BLaER1 (cell line): ENCODE data around the gene PRUNE2.

Experiments used
- H3K27ac ChIP-seq: shearing (Covaris generic); formaldehyde crosslinking; 2 replicates; pipeline ENCODE4 v1.8.1; 2022
- H3K27me3 ChIP-seq: shearing (Covaris generic); formaldehyde crosslinking; 2 replicates; pipeline ENCODE4 v1.8.1; 2022
- H3K36me3 ChIP-seq: shearing (Covaris generic); formaldehyde crosslinking; 2 replicates; pipeline ENCODE4 v1.8.1; 2022
- H3K4me1 ChIP-seq: shearing (Covaris generic); formaldehyde crosslinking; 2 replicates; pipeline ENCODE4 v1.8.1; 2022
- H3K4me2 ChIP-seq: shearing (Covaris generic); formaldehyde crosslinking; 2 replicates; pipeline ENCODE4 v1.8.1; 2022
- H3K4me3 ChIP-seq: shearing (Covaris generic); formaldehyde crosslinking; 2 replicates; pipeline ENCODE4 v1.8.1; 2022
- H3K9ac ChIP-seq: shearing (Covaris generic); formaldehyde crosslinking; 2 replicates; pipeline ENCODE4 v1.8.1; 2022
- H3K9me3 ChIP-seq: shearing (Covaris generic); formaldehyde crosslinking; 2 replicates; pipeline ENCODE4 v1.8.1; 2022
- H4K20me1 ChIP-seq: shearing (Covaris generic); formaldehyde crosslinking; 2 replicates; pipeline ENCODE4 v1.8.1; 2022
- Cebpa-rat ChIP-seq: shearing (Covaris generic); IDR thresholded peaks from 2 replicates; pipeline ENCODE4 v1.8.1; 2022

Gene PRUNE2

GRCh38 chr9:76591256-76591950 lies 314.5 kb downstream of the PRUNE2 start:
- Histone ChIP-seq H3K36me3 (no peaks in the 10 kb centered on the region), H3K27me3 (no peaks in the 10 kb centered on the region), H3K4me3 (no peak overlapping the region), H3K4me1 (no peaks in the 10 kb centered on the region), H3K9ac (no peak overlapping the region), H4K20me1 (no peaks in the 10 kb centered on the region), H3K4me2 (no peak overlapping the region), H3K9me3 (no peaks in the 10 kb centered on the region), H3K27ac (no peak overlapping the region)
- TF ChIP-seq Cebpa-rat: no peak

GRCh38 chr9:76588316-76588715 lies 317.6 kb downstream of the PRUNE2 start:
- TF ChIP-seq Cebpa-rat: no peak
- H3K9ac ChIP-seq: no peak overlapping the region
- H3K9me3 ChIP-seq: no peaks in the 10 kb centered on the region
- no peak overlapping the region for H3K4me3 ChIP-seq
- no peaks in the 10 kb centered on the region for H4K20me1 ChIP-seq
- H3K27me3 ChIP-seq: no peaks in the 10 kb centered on the region
- H3K36me3 ChIP-seq: no peaks in the 10 kb centered on the region
- H3K4me2 ChIP-seq: no peak overlapping the region
- H3K27ac ChIP-seq: no peak overlapping the region
- no peaks in the 10 kb centered on the region for H3K4me1 ChIP-seq

- no peak for TF ChIP-seq Cebpa-rat
- H3K9ac ChIP-seq: no peak overlapping the region
- H3K4me1 ChIP-seq: no peaks in the 10 kb centered on the region
- H4K20me1 ChIP-seq: no peaks in the 10 kb centered on the region
- H3K4me3 ChIP-seq: no peak overlapping the region
- H3K27ac ChIP-seq: no peak overlapping the region
- no peaks in the 10 kb centered on the region for H3K9me3 ChIP-seq
- no peaks in the 10 kb centered on the region for H3K36me3 ChIP-seq
- no peak overlapping the region for H3K4me2 ChIP-seq
- H3K27me3 ChIP-seq: no peaks in the 10 kb centered on the region
These were observed 319.3 kb downstream of the PRUNE2 start for GRCh38 chr9:76586390-76587314.

- no peaks in the 10 kb centered on the region for H3K27me3 ChIP-seq
- no peak overlapping the region for H3K9ac ChIP-seq
- H4K20me1 ChIP-seq: no peaks in the 10 kb centered on the region
- H3K4me1 ChIP-seq: 0 out of 2 replicates have a peak, but pooled peaks cover 2% of the 10 kb centered on the region
- TF ChIP-seq Cebpa-rat: no peak
- H3K9me3 ChIP-seq: no peaks in the 10 kb centered on the region
- no peak overlapping the region for H3K4me3 ChIP-seq
- no peak overlapping the region for H3K4me2 ChIP-seq
- H3K27ac ChIP-seq: no peak overlapping the region
- no peaks in the 10 kb centered on the region for H3K36me3 ChIP-seq
These were observed 320.2 kb downstream of the PRUNE2 start for GRCh38 chr9:76585487-76586389.

DNA sequence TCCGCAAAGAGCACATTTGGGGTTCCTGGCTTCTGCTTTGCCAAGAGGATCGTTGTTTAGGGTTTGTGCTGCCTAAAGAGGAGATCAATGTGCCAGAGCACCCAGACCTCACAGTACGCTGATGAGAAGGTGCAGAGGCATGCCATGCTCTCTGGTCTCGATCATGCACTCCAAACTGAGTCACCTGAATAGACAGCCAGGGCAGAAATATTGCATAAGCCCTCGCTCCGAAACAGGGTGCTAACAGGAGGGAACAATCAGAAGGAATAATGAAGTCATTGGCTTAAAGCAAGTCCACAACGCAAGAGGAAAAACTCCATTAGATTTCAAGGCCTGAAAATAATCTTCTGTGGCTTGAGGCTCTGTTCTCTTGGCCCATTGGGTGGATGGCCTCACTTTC lies 322.7 kb downstream of the PRUNE2 start:
- Histone ChIP-seq H3K4me1 (0 out of 2 replicates have a peak, but pooled peaks cover 15% of the 10 kb centered on the region), H3K9ac (no peak overlapping the region), H3K27ac (no peak overlapping the region), H3K4me3 (no peak overlapping the region), H3K9me3 (no peaks in the 10 kb centered on the region), H3K4me2 (no peak overlapping the region), H3K36me3 (no peaks in the 10 kb centered on the region), H4K20me1 (no peaks in the 10 kb centered on the region), H3K27me3 (no peaks in the 10 kb centered on the region)
- TF ChIP-seq Cebpa-rat: no peak

GRCh38 chr9:76581731-76582130 lies 324.2 kb downstream of the PRUNE2 start:
- Histone ChIP-seq H3K27ac (no peak overlapping the region), H3K36me3 (no peaks in the 10 kb centered on the region), H3K9ac (no peak overlapping the region), H3K4me2 (no peak overlapping the region), H3K4me3 (no peak overlapping the region), H3K9me3 (peaks cover 4% of the 10 kb centered on the region; the same call in 1 of the 2 replicates), H3K4me1 (0 out of 2 replicates have a peak, but pooled peaks cover 15% of the 10 kb centered on the region), H4K20me1 (no peaks in the 10 kb centered on the region), H3K27me3 (no peaks in the 10 kb centered on the region)
- TF ChIP-seq Cebpa-rat: no peak

DNA sequence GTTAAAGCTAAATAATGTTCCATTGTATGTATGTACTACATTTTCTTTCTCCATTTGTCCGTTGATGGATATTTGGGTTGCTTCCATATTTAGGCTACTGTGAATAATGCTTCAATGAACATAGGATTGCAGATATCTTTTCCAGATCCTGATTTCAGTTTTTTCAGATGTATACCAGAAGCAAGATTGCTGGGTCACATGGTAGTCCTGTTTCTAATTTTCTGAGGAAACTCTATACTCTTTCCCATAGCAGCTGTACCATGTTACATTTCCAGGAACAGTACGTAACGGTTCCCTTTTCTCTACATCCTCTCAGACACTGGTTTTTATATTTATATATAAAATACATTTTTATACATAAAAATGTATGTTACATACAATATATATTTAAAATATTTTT lies 325.1 kb downstream of the PRUNE2 start:
- H3K27me3 ChIP-seq: no peaks in the 10 kb centered on the region
- H4K20me1 ChIP-seq: no peaks in the 10 kb centered on the region
- no peak overlapping the region for H3K27ac ChIP-seq
- H3K4me2 ChIP-seq: no peak overlapping the region
- no peak overlapping the region for H3K4me3 ChIP-seq
- H3K4me1 ChIP-seq: peaks cover 20% of the 10 kb centered on the region; the same call in 1 of the 2 replicates
- no peak overlapping the region for H3K9ac ChIP-seq
- H3K36me3 ChIP-seq: no peaks in the 10 kb centered on the region
- no peak for TF ChIP-seq Cebpa-rat
- peaks cover 4% of the 10 kb centered on the region; the same call in 1 of the 2 replicates for H3K9me3 ChIP-seq

DNA sequence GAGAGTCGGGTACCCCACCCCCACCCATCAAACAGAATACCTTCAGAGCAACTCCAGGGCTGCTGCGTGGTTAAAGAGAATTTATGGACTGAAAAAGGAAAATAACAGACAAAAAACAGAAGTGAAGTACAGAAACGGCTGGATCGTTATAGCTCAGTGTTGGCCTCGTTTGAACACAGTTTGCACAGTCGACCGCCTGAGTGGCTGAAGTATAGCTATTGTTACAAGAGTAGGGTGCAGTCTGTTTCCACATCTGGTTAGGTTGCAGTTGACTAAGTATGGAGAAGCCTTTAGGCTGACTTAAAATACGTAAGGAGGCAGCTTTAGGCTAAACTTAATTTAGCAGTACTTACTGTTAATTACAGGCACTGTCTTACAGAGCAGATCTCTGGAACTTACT lies 325.7 kb downstream of the PRUNE2 start:
- no peak overlapping the region for H3K9ac ChIP-seq
- no peak overlapping the region for H3K4me3 ChIP-seq
- no peak overlapping the region for H3K27ac ChIP-seq
- peak overlapping the region; percentile 34 for H3K4me2 ChIP-seq
- H4K20me1 ChIP-seq: no peaks in the 10 kb centered on the region
- H3K36me3 ChIP-seq: no peaks in the 10 kb centered on the region
- H3K4me1 ChIP-seq: peaks cover 20% of the 10 kb centered on the region; the same call in 1 of the 2 replicates
- TF ChIP-seq Cebpa-rat: no peak
- H3K27me3 ChIP-seq: no peaks in the 10 kb centered on the region
- H3K9me3 ChIP-seq: peaks cover 4% of the 10 kb centered on the region; the same call in 1 of the 2 replicates

- Histone ChIP-seq H3K36me3 (no peaks in the 10 kb centered on the region), H3K9ac (no peak overlapping the region), H3K4me2 (0 out of 2 replicates have a peak overlapping the region, but pooled peaks have one; percentile 8), H3K27ac (no peak overlapping the region), H3K9me3 (peaks cover 8% of the 10 kb centered on the region; the same call in 1 of the 2 replicates), H3K4me3 (no peak overlapping the region), H3K4me1 (peaks cover 20% of the 10 kb centered on the region; the same call in 1 of the 2 replicates), H4K20me1 (no peaks in the 10 kb centered on the region), H3K27me3 (peaks cover 15% of the 10 kb centered on the region; the same call in 1 of the 2 replicates)
- TF ChIP-seq Cebpa-rat: no peak
These were observed 329.6 kb downstream of the PRUNE2 start for GRCh38 chr9:76576344-76576743.
